ENCODE results near the gene OGN. TPM values are rescaled to one million over a fixed set of nuclear protein-coding genes. Genes with fewer than 3 reads are reported as not detected.

The OGN gene
- total and polyA plus RNA-seq, 8 donors: 0.28 to 5.8 (median 1.3) TPM

GRCh38 chr9:92378865-92379560 lies 25.4 kb downstream of the OGN start:
- no peaks in the 10 kb centered on the region for H3K9me3 ChIP-seq
- no peak for DNase-seq
- TF ChIP-seq, protein P1, sequence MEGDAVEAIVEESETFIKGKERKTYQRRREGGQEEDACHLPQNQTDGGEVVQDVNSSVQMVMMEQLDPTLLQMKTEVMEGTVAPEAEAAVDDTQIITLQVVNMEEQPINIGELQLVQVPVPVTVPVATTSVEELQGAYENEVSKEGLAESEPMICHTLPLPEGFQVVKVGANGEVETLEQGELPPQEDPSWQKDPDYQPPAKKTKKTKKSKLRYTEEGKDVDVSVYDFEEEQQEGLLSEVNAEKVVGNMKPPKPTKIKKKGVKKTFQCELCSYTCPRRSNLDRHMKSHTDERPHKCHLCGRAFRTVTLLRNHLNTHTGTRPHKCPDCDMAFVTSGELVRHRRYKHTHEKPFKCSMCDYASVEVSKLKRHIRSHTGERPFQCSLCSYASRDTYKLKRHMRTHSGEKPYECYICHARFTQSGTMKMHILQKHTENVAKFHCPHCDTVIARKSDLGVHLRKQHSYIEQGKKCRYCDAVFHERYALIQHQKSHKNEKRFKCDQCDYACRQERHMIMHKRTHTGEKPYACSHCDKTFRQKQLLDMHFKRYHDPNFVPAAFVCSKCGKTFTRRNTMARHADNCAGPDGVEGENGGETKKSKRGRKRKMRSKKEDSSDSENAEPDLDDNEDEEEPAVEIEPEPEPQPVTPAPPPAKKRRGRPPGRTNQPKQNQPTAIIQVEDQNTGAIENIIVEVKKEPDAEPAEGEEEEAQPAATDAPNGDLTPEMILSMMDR (IDR thresholded peaks at IDR 0.05): no peak
- WGBS, 2 donors: 68 to 72% methylated on average over 7 of the region's 7 CpGs
- H3K27ac ChIP-seq: no peak overlapping the region
- FAIRE-seq: no peak
- H3K36me3 ChIP-seq: no peaks in the 10 kb centered on the region
- H3K4me1 ChIP-seq: no peaks in the 10 kb centered on the region
- no peak for ATAC-seq
- no peak overlapping the region for H3K4me3 ChIP-seq
- intact Hi-C loops (cut with DNase I): no loop called here
- no peaks in the 10 kb centered on the region for H3K27me3 ChIP-seq

- WGBS, 2 donors: 78 to 83% methylated on average over 2 of the region's 2 CpGs
- H3K27ac ChIP-seq: no peak overlapping the region
- intact Hi-C loops (cut with DNase I): no loop called here
- H3K9me3 ChIP-seq: no peaks in the 10 kb centered on the region
- H3K36me3 ChIP-seq: no peaks in the 10 kb centered on the region
- H3K4me1 ChIP-seq: no peaks in the 10 kb centered on the region
- no peak for FAIRE-seq
- no peaks in the 10 kb centered on the region for H3K27me3 ChIP-seq
- no peak overlapping the region for H3K4me3 ChIP-seq
- DNase-seq: no peak
- no peak for ATAC-seq
- TF ChIP-seq, protein P1 (IDR thresholded peaks at IDR 0.05): no peak
Measured at GRCh38 chr9:92377876-92378275, 26.5 kb downstream of the OGN start.

DNA sequence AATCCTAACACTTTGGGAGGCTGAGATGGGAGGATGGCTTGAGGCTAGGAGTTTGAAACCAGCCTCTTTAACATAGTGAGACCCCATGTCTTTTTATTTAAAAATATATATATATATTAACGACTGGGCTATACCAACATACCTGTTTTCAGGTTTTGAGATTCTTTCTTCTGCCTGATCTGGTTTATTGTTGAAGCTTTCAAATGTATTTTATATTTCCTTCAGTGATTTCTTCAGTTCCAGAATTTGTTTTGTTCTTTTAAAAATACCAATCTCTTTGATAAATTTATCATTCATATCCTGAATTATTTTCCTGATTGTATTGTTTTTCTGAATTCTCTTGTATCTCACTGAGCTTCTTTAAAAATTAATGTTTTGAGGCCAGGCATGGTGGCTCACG lies 31.2 kb downstream of the OGN start:
- intact Hi-C loops (cut with DNase I): no loop called here
- TF ChIP-seq, protein P1 (IDR thresholded peaks at IDR 0.05): no peak
- Histone ChIP-seq H3K4me1 (no peaks in the 10 kb centered on the region), H3K36me3 (no peaks in the 10 kb centered on the region), H3K4me3 (no peak overlapping the region), H3K9me3 (no peaks in the 10 kb centered on the region), H3K27ac (no peak overlapping the region), H3K27me3 (no peaks in the 10 kb centered on the region)
- 93 to 100% methylated on average over 2 of the region's 2 CpGs for WGBS, 2 donors
- ATAC-seq (no peak), FAIRE-seq (no peak), DNase-seq (no peak)

- H3K9me3 ChIP-seq: no peaks in the 10 kb centered on the region
- H3K4me3 ChIP-seq: no peak overlapping the region
- no peaks in the 10 kb centered on the region for H3K27me3 ChIP-seq
- H3K27ac ChIP-seq: no peak overlapping the region
- WGBS, 2 donors: 25 to 47% methylated on average over 2 of the region's 2 CpGs
- intact Hi-C loops (cut with DNase I): no loop called here
- DNase-seq: no peak
- H3K4me1 ChIP-seq: no peaks in the 10 kb centered on the region
- FAIRE-seq: no peak
- ATAC-seq: no peak
- TF ChIP-seq, protein P1 (IDR thresholded peaks at IDR 0.05): no peak
- H3K36me3 ChIP-seq: no peaks in the 10 kb centered on the region
Measured at GRCh38 chr9:92369075-92369474, 35.3 kb downstream of the OGN start.

DNA sequence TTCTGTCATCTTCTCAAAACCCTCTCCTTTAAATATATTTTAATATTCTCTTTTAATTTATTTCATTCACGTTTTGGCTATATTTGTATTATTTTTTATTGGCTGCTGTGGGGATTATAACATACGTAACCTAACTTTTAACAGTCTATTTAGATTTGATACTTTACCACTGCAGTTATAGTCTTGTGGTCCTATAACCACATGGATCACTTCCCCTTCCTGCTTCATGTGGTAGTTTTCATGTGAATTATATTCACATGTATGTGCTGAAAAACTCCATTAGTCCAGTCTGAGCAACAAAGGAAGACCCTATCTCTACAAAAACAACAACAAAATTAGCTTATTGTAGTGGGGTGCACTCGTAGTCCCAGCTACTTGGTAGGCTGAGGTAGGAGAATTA lies 44.3 kb downstream of the OGN start:
- no peak overlapping the region for H3K4me3 ChIP-seq
- FAIRE-seq: no peak
- intact Hi-C loops (cut with DNase I): no loop called here
- WGBS, 2 donors: 86 to 92% methylated on average over 3 of the region's 3 CpGs
- H3K36me3 ChIP-seq: no peaks in the 10 kb centered on the region
- no peaks in the 10 kb centered on the region for H3K27me3 ChIP-seq
- no peak for DNase-seq
- TF ChIP-seq, protein P1 (IDR thresholded peaks at IDR 0.05): no peak
- ATAC-seq: no peak
- no peak overlapping the region for H3K27ac ChIP-seq
- H3K9me3 ChIP-seq: no peaks in the 10 kb centered on the region
- no peaks in the 10 kb centered on the region for H3K4me1 ChIP-seq

Data from pancreas (tissue), 10 donors.